Measurements from ENCODE around the gene TM4SF1. TPM values are rescaled to one million over a fixed set of nuclear protein-coding genes. Genes with fewer than 3 reads are reported as not detected.

The TM4SF1 gene
- total and polyA plus RNA-seq, 2 experiments from 2014 or later = 0.10 to 0.74 TPM

DNA sequence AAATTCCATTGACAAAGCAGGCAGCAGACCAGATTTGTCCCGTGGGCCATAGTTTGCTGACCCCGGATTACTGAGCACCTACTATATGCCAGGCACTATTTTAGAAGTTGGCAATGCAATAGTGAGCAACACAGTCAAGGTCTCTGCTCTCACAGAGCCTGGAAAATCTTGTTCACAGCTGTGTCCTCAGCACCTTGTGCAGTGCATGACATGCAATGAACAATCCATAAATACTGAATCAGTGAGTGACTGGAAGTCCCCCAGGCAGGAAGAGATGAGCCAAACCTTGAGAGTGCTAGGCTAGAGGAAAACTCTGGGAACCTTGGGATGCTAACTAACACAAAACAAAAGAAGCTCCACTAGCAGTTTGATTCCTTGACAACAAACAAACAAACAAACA, 14.4 kb downstream of the TM4SF1 start:
- no peak for ATAC-seq
- peaks cover 4% of the 10 kb centered on the region for H3K27me3 Mint-ChIP-seq (ENCODE audit: insufficient read depth, low read depth, poor library complexity)
- Histone ChIP-seq H2AFZ (peak overlapping the region; percentile 33; the same call in 1 of the 2 replicates), H3K79me2 (replicated peaks; ENCODE audit: insufficient read depth) (no peaks in the 10 kb centered on the region), H3K27me3 (ENCODE audit: insufficient read depth) (no peaks in the 10 kb centered on the region), H4K20me1 (replicated peaks; ENCODE audit: insufficient read depth) (no peaks in the 10 kb centered on the region), H3K9me2 (ENCODE audit: insufficient read depth) (no peaks in the 10 kb centered on the region), H3K27ac (ENCODE audit: low read depth) (no peak overlapping the region), H3K4me2 (no peak overlapping the region), H3K4me3 (no peak overlapping the region), H3F3A (replicated peaks; ENCODE audit: low read depth) (no peaks in the 10 kb centered on the region), H3K4me1 (ENCODE audit: insufficient read depth) (peaks cover 15% of the 10 kb centered on the region; the same call in 1 of the 2 replicates), H3K36me3 (ENCODE audit: insufficient read depth) (no peaks in the 10 kb centered on the region)
- H3K4me3 Mint-ChIP-seq = no peak overlapping the region
- no peaks in the 10 kb centered on the region for H3K9me3 Mint-ChIP-seq
- H3K27ac Mint-ChIP-seq = no peak overlapping the region
- peaks cover 15% of the 10 kb centered on the region for H3K4me1 Mint-ChIP-seq
- no peak for TF ChIP-seq ZNF331 (CRISPR knock-in tag; IDR thresholded peaks at IDR 0.05; ENCODE audit: low read depth)
- no peak for TF ChIP-seq EZH2 (IDR thresholded peaks at IDR 0.05; ENCODE audit: low read depth, unreplicated experiment)
- TF ChIP-seq NANOG (IDR thresholded peaks at IDR 0.05; ENCODE audit: borderline replicate concordance) = no peak
- TF ChIP-seq CTCF (conservative IDR thresholded peaks at IDR 0.05; ENCODE audit: low read depth in 2 of 2) = no peak
- no peak for TF ChIP-seq STAT1 (IDR thresholded peaks at IDR 0.05; ENCODE audit: unreplicated experiment)
- TF ChIP-seq, protein P1, sequence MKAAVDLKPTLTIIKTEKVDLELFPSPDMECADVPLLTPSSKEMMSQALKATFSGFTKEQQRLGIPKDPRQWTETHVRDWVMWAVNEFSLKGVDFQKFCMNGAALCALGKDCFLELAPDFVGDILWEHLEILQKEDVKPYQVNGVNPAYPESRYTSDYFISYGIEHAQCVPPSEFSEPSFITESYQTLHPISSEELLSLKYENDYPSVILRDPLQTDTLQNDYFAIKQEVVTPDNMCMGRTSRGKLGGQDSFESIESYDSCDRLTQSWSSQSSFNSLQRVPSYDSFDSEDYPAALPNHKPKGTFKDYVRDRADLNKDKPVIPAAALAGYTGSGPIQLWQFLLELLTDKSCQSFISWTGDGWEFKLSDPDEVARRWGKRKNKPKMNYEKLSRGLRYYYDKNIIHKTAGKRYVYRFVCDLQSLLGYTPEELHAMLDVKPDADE (IDR thresholded peaks at IDR 0.05) = no peak
- no peak for TF ChIP-seq ZNF462 (CRISPR knock-in tag; IDR thresholded peaks at IDR 0.05)
- TF ChIP-seq, protein P2, sequence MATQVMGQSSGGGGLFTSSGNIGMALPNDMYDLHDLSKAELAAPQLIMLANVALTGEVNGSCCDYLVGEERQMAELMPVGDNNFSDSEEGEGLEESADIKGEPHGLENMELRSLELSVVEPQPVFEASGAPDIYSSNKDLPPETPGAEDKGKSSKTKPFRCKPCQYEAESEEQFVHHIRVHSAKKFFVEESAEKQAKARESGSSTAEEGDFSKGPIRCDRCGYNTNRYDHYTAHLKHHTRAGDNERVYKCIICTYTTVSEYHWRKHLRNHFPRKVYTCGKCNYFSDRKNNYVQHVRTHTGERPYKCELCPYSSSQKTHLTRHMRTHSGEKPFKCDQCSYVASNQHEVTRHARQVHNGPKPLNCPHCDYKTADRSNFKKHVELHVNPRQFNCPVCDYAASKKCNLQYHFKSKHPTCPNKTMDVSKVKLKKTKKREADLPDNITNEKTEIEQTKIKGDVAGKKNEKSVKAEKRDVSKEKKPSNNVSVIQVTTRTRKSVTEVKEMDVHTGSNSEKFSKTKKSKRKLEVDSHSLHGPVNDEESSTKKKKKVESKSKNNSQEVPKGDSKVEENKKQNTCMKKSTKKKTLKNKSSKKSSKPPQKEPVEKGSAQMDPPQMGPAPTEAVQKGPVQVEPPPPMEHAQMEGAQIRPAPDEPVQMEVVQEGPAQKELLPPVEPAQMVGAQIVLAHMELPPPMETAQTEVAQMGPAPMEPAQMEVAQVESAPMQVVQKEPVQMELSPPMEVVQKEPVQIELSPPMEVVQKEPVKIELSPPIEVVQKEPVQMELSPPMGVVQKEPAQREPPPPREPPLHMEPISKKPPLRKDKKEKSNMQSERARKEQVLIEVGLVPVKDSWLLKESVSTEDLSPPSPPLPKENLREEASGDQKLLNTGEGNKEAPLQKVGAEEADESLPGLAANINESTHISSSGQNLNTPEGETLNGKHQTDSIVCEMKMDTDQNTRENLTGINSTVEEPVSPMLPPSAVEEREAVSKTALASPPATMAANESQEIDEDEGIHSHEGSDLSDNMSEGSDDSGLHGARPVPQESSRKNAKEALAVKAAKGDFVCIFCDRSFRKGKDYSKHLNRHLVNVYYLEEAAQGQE (IDR thresholded peaks at IDR 0.05; ENCODE audit: unreplicated experiment) = no peak
- H3K36me3 Mint-ChIP-seq (ENCODE audit: low read depth) = no peaks in the 10 kb centered on the region
- no peak for DNase-seq (ENCODE audit: low spot score)
